Osteoblast (primary cell): ENCODE results near the gene WNT7A. TPM values are rescaled to one million over a fixed set of nuclear protein-coding genes. Genes with fewer than 3 reads are reported as not detected.

Source experiments
- DNase-seq: peaks from one replicate; pipeline ENCODE4 v3.0.0; 2011; ENCODE audit warnings: low spot score, mixed read lengths; ENCODE audit not compliant: insufficient read length; ENCODE audit errors: missing footprints
- H2AFZ ChIP-seq: 2 replicates; pipeline ENCODE4 v1.6.0; 2011; ENCODE audit warnings: mild to moderate bottlenecking, low read length
- H3K27ac ChIP-seq: 2 replicates; pipeline ENCODE4 v1.5.1; 2011; ENCODE audit warnings: mild to moderate bottlenecking, low read depth, low read length, moderate library complexity
- H3K27me3 ChIP-seq: 2 replicates; pipeline ENCODE4 v1.6.0; 2012; ENCODE audit warnings: mild to moderate bottlenecking, control low read depth, inconsistent platforms, low read length, moderate library complexity; ENCODE audit not compliant: insufficient read depth
- H3K36me3 ChIP-seq: 2 replicates; pipeline ENCODE4 v1.5.1; 2011; ENCODE audit warnings: mild to moderate bottlenecking, low read length, control low read depth, moderate library complexity; ENCODE audit not compliant: insufficient read depth
- H3K4me1 ChIP-seq: 2 replicates; pipeline ENCODE4 v1.5.1; 2011; ENCODE audit warnings: mild to moderate bottlenecking, low read length, control low read depth, moderate library complexity; ENCODE audit not compliant: insufficient read depth
- H3K4me2 ChIP-seq: 2 replicates; pipeline ENCODE4 v1.6.0; 2011; ENCODE audit warnings: mild to moderate bottlenecking, low read length; ENCODE audit not compliant: insufficient read depth
- H3K4me3 ChIP-seq: fragments of 200-600 bp; sonication (generic); 3 replicates; pipeline ENCODE4 v1.5.1; 2012; ENCODE audit warnings: mild to moderate bottlenecking, low read length, inconsistent platforms; ENCODE audit not compliant: insufficient read depth
- H3K79me2 ChIP-seq: 2 replicates; pipeline ENCODE4 v1.6.0; 2012; ENCODE audit warnings: mild to moderate bottlenecking, low read length, control low read depth, inconsistent platforms; ENCODE audit not compliant: insufficient read depth
- H3K9me3 ChIP-seq: 2 replicates; pipeline ENCODE4 v1.5.1; 2011; ENCODE audit warnings: low read depth, low read length, control low read depth
- H4K20me1 ChIP-seq: 2 replicates; pipeline ENCODE4 v1.6.0; 2012; ENCODE audit warnings: mild to moderate bottlenecking, low read length, control low read depth; ENCODE audit not compliant: insufficient read depth
- total RNA-seq: library from RNA; depleted of rRNA; stranded (reverse); fragments of >200 nt; gene quantifications from 2 replicates; pipeline ENCODE4 v1.2.3, GENCODE V29; 2012
- TF ChIP-seq, protein P1 (sequence below): IDR thresholded peaks from 2 replicates; pipeline ENCODE4 v1.5.1; 2011; ENCODE audit warnings: mild to moderate bottlenecking, low read depth, low read length, moderate library complexity; ENCODE audit errors: extremely low read depth

WNT7A gene
- total RNA-seq, 1 donor: not detected

DNA sequence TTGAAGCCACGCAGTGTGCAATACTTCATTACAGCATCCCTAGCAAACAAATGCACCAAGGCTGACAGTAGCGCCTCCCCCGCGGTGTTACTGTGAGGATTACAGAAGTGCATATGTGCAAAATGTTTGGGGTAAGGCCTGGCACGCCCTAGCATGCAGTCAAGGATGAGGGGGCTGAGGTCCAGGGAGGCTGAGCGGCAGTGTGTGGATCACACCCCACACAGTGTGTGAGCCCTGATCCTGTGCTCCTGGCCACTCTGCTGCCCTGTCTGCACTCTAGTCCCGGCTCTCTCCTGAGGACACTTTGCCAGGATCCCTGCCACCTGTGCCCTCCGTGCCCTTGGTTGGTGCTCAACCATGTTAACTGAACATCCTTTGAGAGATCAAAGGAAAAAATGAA, 71.3 kb downstream of the WNT7A start:
- H3K4me1 ChIP-seq: no peaks in the 10 kb centered on the region
- no peak overlapping the region for H3K4me3 ChIP-seq
- H3K9me3 ChIP-seq: no peaks in the 10 kb centered on the region
- TF ChIP-seq, protein P1, sequence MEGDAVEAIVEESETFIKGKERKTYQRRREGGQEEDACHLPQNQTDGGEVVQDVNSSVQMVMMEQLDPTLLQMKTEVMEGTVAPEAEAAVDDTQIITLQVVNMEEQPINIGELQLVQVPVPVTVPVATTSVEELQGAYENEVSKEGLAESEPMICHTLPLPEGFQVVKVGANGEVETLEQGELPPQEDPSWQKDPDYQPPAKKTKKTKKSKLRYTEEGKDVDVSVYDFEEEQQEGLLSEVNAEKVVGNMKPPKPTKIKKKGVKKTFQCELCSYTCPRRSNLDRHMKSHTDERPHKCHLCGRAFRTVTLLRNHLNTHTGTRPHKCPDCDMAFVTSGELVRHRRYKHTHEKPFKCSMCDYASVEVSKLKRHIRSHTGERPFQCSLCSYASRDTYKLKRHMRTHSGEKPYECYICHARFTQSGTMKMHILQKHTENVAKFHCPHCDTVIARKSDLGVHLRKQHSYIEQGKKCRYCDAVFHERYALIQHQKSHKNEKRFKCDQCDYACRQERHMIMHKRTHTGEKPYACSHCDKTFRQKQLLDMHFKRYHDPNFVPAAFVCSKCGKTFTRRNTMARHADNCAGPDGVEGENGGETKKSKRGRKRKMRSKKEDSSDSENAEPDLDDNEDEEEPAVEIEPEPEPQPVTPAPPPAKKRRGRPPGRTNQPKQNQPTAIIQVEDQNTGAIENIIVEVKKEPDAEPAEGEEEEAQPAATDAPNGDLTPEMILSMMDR: no peak
- no peaks in the 10 kb centered on the region for H4K20me1 ChIP-seq
- no peak for DNase-seq
- no peak overlapping the region for H2AFZ ChIP-seq
- H3K4me2 ChIP-seq: no peak overlapping the region
- no peaks in the 10 kb centered on the region for H3K27me3 ChIP-seq
- H3K79me2 ChIP-seq: no peaks in the 10 kb centered on the region
- no peak overlapping the region for H3K27ac ChIP-seq
- H3K36me3 ChIP-seq: no peaks in the 10 kb centered on the region

DNA sequence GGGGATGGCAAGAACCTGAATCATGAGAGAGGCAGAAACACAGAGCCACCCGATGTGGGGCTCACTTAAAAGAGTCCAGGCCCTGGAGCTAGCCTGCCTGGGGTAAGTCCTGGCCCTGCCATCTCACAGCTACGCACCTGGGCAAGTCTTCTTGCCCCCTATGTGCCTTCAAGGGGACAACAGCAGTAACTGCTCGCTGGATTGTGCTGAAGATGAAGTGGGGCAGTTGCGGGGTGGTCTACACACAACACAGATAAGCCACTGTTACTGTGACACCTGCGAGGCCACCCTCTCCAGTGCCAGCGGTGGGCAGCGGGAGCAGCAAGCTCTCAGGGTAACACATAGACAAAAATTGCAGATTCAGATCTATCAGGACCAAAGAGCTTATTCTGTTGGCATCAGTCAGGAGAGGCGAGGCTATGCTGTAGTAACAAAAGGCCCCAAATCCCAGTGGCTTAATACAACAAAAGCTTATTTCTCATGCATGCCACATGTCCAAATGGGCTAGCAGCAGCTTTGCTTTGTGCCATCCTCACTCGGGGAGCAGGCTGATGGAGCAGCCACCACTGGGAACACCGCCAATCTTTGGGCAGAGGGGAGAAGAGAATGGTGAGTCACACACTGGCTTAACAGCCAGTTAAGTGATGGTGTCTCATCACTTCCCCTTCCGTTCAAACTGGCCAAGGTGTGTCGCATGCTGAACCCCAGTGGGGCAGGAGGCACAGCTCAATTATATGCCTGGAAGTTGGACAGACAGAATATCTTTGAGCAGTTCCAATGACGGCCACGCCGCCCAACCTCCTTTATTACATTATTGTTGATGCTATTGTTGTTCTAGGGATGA, 78.3 kb downstream of the WNT7A start:
- Histone ChIP-seq H3K36me3 (no peaks in the 10 kb centered on the region), H3K79me2 (no peaks in the 10 kb centered on the region), H3K27me3 (no peaks in the 10 kb centered on the region), H3K4me3 (no peak overlapping the region), H4K20me1 (no peaks in the 10 kb centered on the region), H3K27ac (no peak overlapping the region), H3K4me1 (no peaks in the 10 kb centered on the region), H3K9me3 (no peaks in the 10 kb centered on the region), H2AFZ (no peak overlapping the region), H3K4me2 (no peak overlapping the region)
- TF ChIP-seq, protein P1: no peak
- DNase-seq: no peak

DNA sequence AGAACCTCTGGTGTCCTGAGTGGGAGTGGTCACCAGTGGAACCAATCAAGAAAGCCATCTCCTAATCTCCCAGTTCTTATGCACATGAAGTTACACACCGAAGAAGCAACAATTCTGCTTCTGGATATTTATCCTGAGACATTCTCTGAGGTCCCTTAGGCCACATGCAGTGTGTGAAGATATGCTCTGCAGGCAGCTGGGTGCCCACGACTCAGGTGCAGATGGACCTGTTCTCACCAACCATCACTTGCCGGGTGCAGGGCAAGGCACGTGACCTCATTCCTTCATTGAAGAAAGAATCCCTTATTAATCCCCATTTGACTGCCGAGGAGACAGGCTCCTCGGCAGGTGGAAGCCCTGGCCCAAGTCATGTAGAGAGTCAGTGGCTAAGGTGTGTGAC, 79.8 kb downstream of the WNT7A start:
- no peaks in the 10 kb centered on the region for H3K36me3 ChIP-seq
- no peaks in the 10 kb centered on the region for H3K79me2 ChIP-seq
- no peak overlapping the region for H3K4me3 ChIP-seq
- no peak for DNase-seq
- H3K9me3 ChIP-seq: no peaks in the 10 kb centered on the region
- no peaks in the 10 kb centered on the region for H3K4me1 ChIP-seq
- no peak overlapping the region for H2AFZ ChIP-seq
- H4K20me1 ChIP-seq: no peaks in the 10 kb centered on the region
- TF ChIP-seq, protein P1: no peak
- no peak overlapping the region for H3K4me2 ChIP-seq
- no peak overlapping the region for H3K27ac ChIP-seq
- no peaks in the 10 kb centered on the region for H3K27me3 ChIP-seq

DNA sequence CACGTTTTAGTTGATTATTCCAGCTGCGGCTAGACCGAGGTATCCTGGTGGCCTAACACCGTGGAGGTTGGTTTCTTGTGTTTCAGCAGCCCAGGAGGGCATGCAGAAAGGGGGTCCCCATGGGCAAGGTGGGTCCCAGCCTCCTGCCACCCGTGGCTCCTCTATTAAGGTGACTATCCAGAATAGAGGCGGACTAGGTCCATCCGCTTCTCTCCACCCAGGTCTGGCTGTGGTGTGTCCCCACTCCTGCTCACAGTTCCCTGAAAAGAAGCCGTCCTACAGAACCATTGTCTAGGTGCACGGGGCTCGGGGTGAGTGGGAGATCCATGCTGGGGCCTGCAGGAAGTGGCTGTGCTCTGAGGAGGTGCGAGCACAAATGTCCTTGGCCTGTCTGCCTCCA, 81.5 kb downstream of the WNT7A start:
- H3K4me3 ChIP-seq: no peak overlapping the region
- H3K36me3 ChIP-seq: no peaks in the 10 kb centered on the region
- TF ChIP-seq, protein P1: no peak
- no peak overlapping the region for H3K27ac ChIP-seq
- H3K4me1 ChIP-seq: no peaks in the 10 kb centered on the region
- peaks cover 4% of the 10 kb centered on the region for H3K27me3 ChIP-seq
- H3K4me2 ChIP-seq: no peak overlapping the region
- no peaks in the 10 kb centered on the region for H3K79me2 ChIP-seq
- H4K20me1 ChIP-seq: no peaks in the 10 kb centered on the region
- DNase-seq: no peak
- H3K9me3 ChIP-seq: no peaks in the 10 kb centered on the region
- no peak overlapping the region for H2AFZ ChIP-seq
